Endodermal cell (in vitro differentiated cells): Measurements from ENCODE around the gene FER1L5. TPM values are rescaled to one million over a fixed set of nuclear protein-coding genes. Genes with fewer than 3 reads are reported as not detected.

Source experiments
- DNase-seq: peaks from one replicate; pipeline ENCODE4 v3.0.0-alpha.2; 2017
- H3K27ac ChIP-seq: 2 replicates; pipeline ENCODE4 v1.5.1; 2013; ENCODE audit warnings: mild to moderate bottlenecking, low read depth, low read length, moderate library complexity
- H3K27me3 ChIP-seq: 2 replicates; pipeline ENCODE4 v1.6.1; 2013; ENCODE audit warnings: mild to moderate bottlenecking, low read length, moderate library complexity; ENCODE audit not compliant: insufficient read depth, control insufficient read depth, poor library complexity, severe bottlenecking
- H3K36me3 ChIP-seq: 2 replicates; pipeline ENCODE4 v1.7.0; 2013; ENCODE audit warnings: mild to moderate bottlenecking, low read length, moderate library complexity; ENCODE audit not compliant: control insufficient read depth, insufficient read depth
- H3K4me1 ChIP-seq: one replicate; pipeline ENCODE4 v1.7.0; 2013; ENCODE audit warnings: low read length; ENCODE audit not compliant: control insufficient read depth, insufficient read depth
- H3K4me3 ChIP-seq: 2 replicates; pipeline ENCODE4 v1.5.1; 2013; ENCODE audit warnings: mild to moderate bottlenecking, low read length, moderate library complexity
- H3K9ac ChIP-seq: 2 replicates; pipeline ENCODE4 v1.6.1; 2013; ENCODE audit warnings: mild to moderate bottlenecking, low read length, moderate library complexity; ENCODE audit not compliant: poor library complexity, severe bottlenecking; ENCODE audit errors: extremely low read depth
- H3K9me3 ChIP-seq: 2 replicates; pipeline ENCODE4 v1.6.1; 2013; ENCODE audit warnings: mild to moderate bottlenecking, low read length, moderate library complexity; ENCODE audit not compliant: control insufficient read depth
- H3K27ac Mint-ChIP-seq: 2 replicates; pipeline ENCODE4 v1.8.0; 2020; ENCODE audit warnings: mixed read lengths
- H3K27me3 Mint-ChIP-seq: 2 replicates; pipeline ENCODE4 v1.8.0; 2021; ENCODE audit warnings: mild to moderate bottlenecking, mixed read lengths; ENCODE audit not compliant: insufficient read depth
- H3K36me3 Mint-ChIP-seq: 2 replicates; pipeline ENCODE4 v1.8.0; 2020; ENCODE audit warnings: low read depth, mixed read lengths
- H3K4me1 Mint-ChIP-seq: 2 replicates; pipeline ENCODE4 v1.8.0; 2020; ENCODE audit warnings: mixed read lengths
- H3K4me3 Mint-ChIP-seq: 2 replicates; pipeline ENCODE4 v1.8.0; 2020; ENCODE audit warnings: mild to moderate bottlenecking, moderate library complexity, mixed read lengths
- H3K9me3 Mint-ChIP-seq: 2 replicates; pipeline ENCODE4 v1.8.0; 2020; ENCODE audit warnings: mild to moderate bottlenecking, mixed read lengths
- CTCF ChIP-seq: fragments of 200-600 bp; sonication (generic); conservative IDR thresholded peaks from 2 replicates; pipeline ENCODE4 v1.5.0; 2021; ENCODE audit warnings: antibody characterized with exemption, mild to moderate bottlenecking
- WGBS, 2 experiments: methylation state at CpG; one replicate each; pipeline versions ENCODE4 v1.1.5 to v1.1.7; 2013; ENCODE audit warnings: missing lambda C conversion rate in 2 of 2, mixed read lengths in 1 of 2; ENCODE audit not compliant: insufficient coverage in 1 of 2, insufficient read length in 1 of 2; 5-methylcytosine and 5-hydroxymethylcytosine counted together
- total RNA-seq, 2 donors: library from RNA; stranded (reverse); fragmentation: NEBNext Ultra II Directional in 1 of 2; extraction: Animal tissue kit (Norgen Biotek cat#: 25700) in 1 of 2; gene quantifications; 2 replicates in 1 of 2; 3 replicates in 1 of 2; pipeline ENCODE4 v1.2.1, GENCODE V29; 2021

The FER1L5 gene
- total RNA-seq, 2 donors from 2014 or later: 0.35 to 1.7 TPM

- H3K27ac ChIP-seq: no peak overlapping the region
- DNase-seq: no peak
- Mint-ChIP-seq H3K27ac (no peak overlapping the region), H3K36me3 (peaks cover 66% of the 10 kb centered on the region), H3K4me1 (no peaks in the 10 kb centered on the region), H3K9me3 (no peaks in the 10 kb centered on the region), H3K4me3 (no peak overlapping the region), H3K27me3 (no peaks in the 10 kb centered on the region)
- H3K4me3 ChIP-seq: no peak overlapping the region
- H3K9ac ChIP-seq: no peak overlapping the region
- no peaks in the 10 kb centered on the region for H3K4me1 ChIP-seq
- H3K9me3 ChIP-seq: no peaks in the 10 kb centered on the region
- WGBS, 2 experiments: 67 to 98% methylated on average over 1 to 4 of the region's 4 CpGs
- no peaks in the 10 kb centered on the region for H3K27me3 ChIP-seq
- peaks cover 53% of the 10 kb centered on the region for H3K36me3 ChIP-seq
- no peak for TF ChIP-seq CTCF
Measured at GRCh38 chr2:96726131-96726530, 83.6 kb downstream of the FER1L5 start.

- no peaks in the 10 kb centered on the region for H3K4me1 Mint-ChIP-seq
- H3K9me3 Mint-ChIP-seq: no peaks in the 10 kb centered on the region
- Histone ChIP-seq H3K9me3 (no peaks in the 10 kb centered on the region), H3K9ac (no peak overlapping the region), H3K4me1 (no peaks in the 10 kb centered on the region), H3K27ac (no peak overlapping the region), H3K36me3 (peaks cover 58% of the 10 kb centered on the region), H3K4me3 (no peak overlapping the region), H3K27me3 (no peaks in the 10 kb centered on the region)
- peaks cover 64% of the 10 kb centered on the region for H3K36me3 Mint-ChIP-seq
- H3K27ac Mint-ChIP-seq: no peak overlapping the region
- 82 to 95% methylated on average over 4 of the region's 5 CpGs for WGBS, 2 experiments
- H3K4me3 Mint-ChIP-seq: no peak overlapping the region
- no peaks in the 10 kb centered on the region for H3K27me3 Mint-ChIP-seq
- DNase-seq: no peak
- no peak for TF ChIP-seq CTCF
Measured at GRCh38 chr2:96727431-96727830, 84.9 kb downstream of the FER1L5 start.

GRCh38 chr2:96729748-96730147 lies 87.2 kb downstream of the FER1L5 start:
- WGBS, 2 experiments: 91 to 95% methylated on average over 5 to 7 of the region's 7 CpGs
- H3K27me3 ChIP-seq: no peaks in the 10 kb centered on the region
- peaks cover 69% of the 10 kb centered on the region for H3K36me3 Mint-ChIP-seq
- H3K4me1 Mint-ChIP-seq: no peaks in the 10 kb centered on the region
- no peaks in the 10 kb centered on the region for H3K9me3 ChIP-seq
- H3K27ac ChIP-seq: no peak overlapping the region
- no peak overlapping the region for H3K9ac ChIP-seq
- H3K4me3 ChIP-seq: no peak overlapping the region
- no peak for DNase-seq
- TF ChIP-seq CTCF: no peak
- H3K4me3 Mint-ChIP-seq: no peak overlapping the region
- H3K36me3 ChIP-seq: peaks cover 65% of the 10 kb centered on the region
- H3K27me3 Mint-ChIP-seq: no peaks in the 10 kb centered on the region
- H3K9me3 Mint-ChIP-seq: no peaks in the 10 kb centered on the region
- no peaks in the 10 kb centered on the region for H3K4me1 ChIP-seq
- no peak overlapping the region for H3K27ac Mint-ChIP-seq
